H9 (cell line): ENCODE results near the gene HERC4. TPM values are rescaled to one million over a fixed set of nuclear protein-coding genes. Genes with fewer than 3 reads are reported as not detected.

Experiments used
- DNase-seq: peaks from one replicate; pipeline ENCODE4 v3.0.0-alpha.2; 2017
- H2AFZ ChIP-seq: one replicate; pipeline ENCODE4 v1.6.1; 2013; ENCODE audit warnings: mild to moderate bottlenecking, low read length, control low read depth, moderate library complexity
- H2AK5ac ChIP-seq: 2 replicates; pipeline ENCODE4 v1.6.1; 2013; ENCODE audit warnings: low read length, control low read depth, mixed read lengths; ENCODE audit not compliant: insufficient read length
- H2BK120ac ChIP-seq: one replicate; pipeline ENCODE4 v1.6.1; 2013; ENCODE audit warnings: low read depth, mild to moderate bottlenecking, low read length, control low read depth, inconsistent platforms; ENCODE audit not compliant: poor library complexity, severe bottlenecking
- H2BK12ac ChIP-seq: 2 replicates; pipeline ENCODE4 v1.6.1; 2013; ENCODE audit warnings: low read length, control low read depth, mixed read lengths, low read depth; ENCODE audit not compliant: insufficient read length
- H2BK15ac ChIP-seq: 2 replicates; pipeline ENCODE4 v1.6.1; 2013; ENCODE audit warnings: low read depth, low read length, control low read depth
- H2BK20ac ChIP-seq: one replicate; pipeline ENCODE4 v1.6.1; 2013; ENCODE audit warnings: low read depth, mild to moderate bottlenecking, low read length, control low read depth, inconsistent platforms; ENCODE audit not compliant: poor library complexity, severe bottlenecking
- H2BK5ac ChIP-seq: 2 replicates; pipeline ENCODE4 v1.6.1; 2013; ENCODE audit warnings: low read length, control low read depth, mixed read lengths; ENCODE audit not compliant: insufficient read length
- H3K14ac ChIP-seq: 2 replicates; pipeline ENCODE4 v1.6.1; 2013; ENCODE audit warnings: low read length, control low read depth; ENCODE audit not compliant: insufficient read depth
- H3K18ac ChIP-seq: 2 replicates; pipeline ENCODE4 v1.6.1; 2013; ENCODE audit warnings: low read depth, mild to moderate bottlenecking, mixed read lengths, low read length, control low read depth; ENCODE audit not compliant: insufficient read length
- H3K23ac ChIP-seq: 2 replicates; pipeline ENCODE4 v1.6.1; 2013; ENCODE audit warnings: low read length, control low read depth, mixed read lengths, low read depth; ENCODE audit not compliant: insufficient read length
- H3K23me2 ChIP-seq: 2 replicates; pipeline ENCODE4 v1.6.1; 2013; ENCODE audit warnings: low read depth, mild to moderate bottlenecking, mixed read lengths, low read length, control low read depth; ENCODE audit not compliant: insufficient read length, poor library complexity, severe bottlenecking
- H3K27ac ChIP-seq: 2 replicates; pipeline ENCODE4 v1.5.1; 2013; ENCODE audit warnings: low read length, control low read depth, mixed read lengths, low read depth; ENCODE audit not compliant: insufficient read length
- H3K27me3 ChIP-seq: 2 replicates; pipeline ENCODE4 v1.6.1; 2013; ENCODE audit warnings: low read length, control low read depth, inconsistent platforms; ENCODE audit not compliant: insufficient read depth
- H3K4ac ChIP-seq: 2 replicates; pipeline ENCODE4 v1.6.1; 2013; ENCODE audit warnings: low read depth, mild to moderate bottlenecking, control low read depth, inconsistent platforms, low read length, moderate library complexity
- H3K4me1 ChIP-seq: 2 replicates; pipeline ENCODE4 v1.6.1; 2013; ENCODE audit warnings: low read length, control low read depth, inconsistent platforms; ENCODE audit not compliant: insufficient read depth
- H3K4me2 ChIP-seq: 2 replicates; pipeline ENCODE4 v1.6.1; 2013; ENCODE audit warnings: low read length, control low read depth, mixed read lengths; ENCODE audit not compliant: insufficient read length, insufficient read depth
- H3K56ac ChIP-seq: 2 replicates; pipeline ENCODE4 v1.6.1; 2013; ENCODE audit warnings: low read depth, mild to moderate bottlenecking, mixed read lengths, low read length, control low read depth; ENCODE audit not compliant: insufficient read length
- H3K79me1 ChIP-seq: 2 replicates; pipeline ENCODE4 v1.6.1; 2013; ENCODE audit warnings: low read depth, mild to moderate bottlenecking, moderate library complexity, low read length, control low read depth, inconsistent platforms; ENCODE audit not compliant: insufficient read depth, poor library complexity, severe bottlenecking
- H3K79me2 ChIP-seq: 2 replicates; pipeline ENCODE4 v1.6.1; 2013; ENCODE audit warnings: low read length, control low read depth, inconsistent platforms; ENCODE audit not compliant: insufficient read depth
- H3K9ac ChIP-seq: 2 replicates; pipeline ENCODE4 v1.6.1; 2013; ENCODE audit warnings: low read length, control low read depth, mixed read lengths; ENCODE audit not compliant: insufficient read length; ENCODE audit errors: extremely low read depth
- H3K9me3 ChIP-seq: one replicate; pipeline ENCODE4 v1.6.1; 2013; ENCODE audit warnings: low read depth, low read length, inconsistent platforms; ENCODE audit not compliant: control insufficient read depth
- H3T11ph ChIP-seq: one replicate; pipeline ENCODE4 v1.6.1; 2013; ENCODE audit warnings: mild to moderate bottlenecking, low read length, control low read depth, inconsistent platforms
- H4K20me1 ChIP-seq: one replicate; pipeline ENCODE4 v1.6.1; 2013; ENCODE audit not compliant: control insufficient read depth, insufficient read length, insufficient read depth
- H4K5ac ChIP-seq: 2 replicates; pipeline ENCODE4 v1.6.1; 2013; ENCODE audit warnings: low read depth, mild to moderate bottlenecking, mixed read lengths, low read length, control low read depth; ENCODE audit not compliant: insufficient read length
- H4K8ac ChIP-seq: replicated peaks from 2 replicates; pipeline ENCODE4 v1.6.1; 2013; ENCODE audit warnings: low read length, control low read depth, mixed read lengths, low read depth; ENCODE audit not compliant: insufficient read length
- H4K91ac ChIP-seq: 2 replicates; pipeline ENCODE4 v1.6.1; 2013; ENCODE audit warnings: low read depth, mild to moderate bottlenecking, moderate library complexity, mixed read lengths, low read length, control low read depth; ENCODE audit not compliant: insufficient read length
- H3K27ac Mint-ChIP-seq, 3 experiments: 2 replicates in 2 of 3; 3 replicates in 1 of 3; pipeline ENCODE4 v1.8.0; 2020 to 2021; ENCODE audit warnings: mixed read lengths in 3 of 3, mild to moderate bottlenecking in 1 of 3, moderate library complexity in 1 of 3
- H3K27me3 Mint-ChIP-seq: 2 replicates; pipeline ENCODE4 v1.8.0; 2021; ENCODE audit warnings: low read depth, mild to moderate bottlenecking, moderate library complexity, mixed read lengths
- H3K36me3 Mint-ChIP-seq, 3 experiments: 2 replicates in 2 of 3; 3 replicates in 1 of 3; pipeline ENCODE4 v1.8.0; 2020 to 2021; ENCODE audit warnings: low read depth in 3 of 3, mixed read lengths in 3 of 3; ENCODE audit not compliant: insufficient read depth in 1 of 3
- H3K4me1 Mint-ChIP-seq, 2 experiments: 2 replicates each; pipeline ENCODE4 v1.8.0; 2020; ENCODE audit warnings: mixed read lengths in 2 of 2
- H3K4me3 Mint-ChIP-seq, 2 experiments: 2 replicates in 1 of 2; 3 replicates in 1 of 2; pipeline ENCODE4 v1.8.0; 2020 to 2021; ENCODE audit warnings: mild to moderate bottlenecking in 2 of 2, mixed read lengths in 2 of 2, moderate library complexity in 1 of 2
- H3K9me3 Mint-ChIP-seq, 2 experiments: 2 replicates in 1 of 2; 3 replicates in 1 of 2; pipeline ENCODE4 v1.8.0; 2020; ENCODE audit warnings: mild to moderate bottlenecking in 2 of 2, mixed read lengths in 2 of 2, moderate library complexity in 1 of 2
- WGBS: extraction: QIAGEN DNeasy Blood & Tissue Kit; methylation state at CpG from one replicate; pipeline ENCODE4 v1.1.7; 2013; ENCODE audit warnings: missing lambda C conversion rate, low lambda C conversion rate, mixed read lengths; ENCODE audit not compliant: insufficient read length; ENCODE audit errors: extremely low coverage; 5-methylcytosine and 5-hydroxymethylcytosine counted together
- total RNA-seq: library from RNA; stranded (reverse); gene quantifications from 2 replicates; pipeline ENCODE4 v1.2.1, GENCODE V29; 2021
- TF ChIP-seq, protein P1 (sequence below): fragments of 200-600 bp; sonication (generic); conservative IDR thresholded peaks from 3 replicates; pipeline ENCODE4 v1.8.0; 2021; ENCODE audit warnings: antibody characterized with exemption, mild to moderate bottlenecking

The HERC4 gene
- total RNA-seq, 1 experiment from 2014 or later = 24.5 TPM

DNA sequence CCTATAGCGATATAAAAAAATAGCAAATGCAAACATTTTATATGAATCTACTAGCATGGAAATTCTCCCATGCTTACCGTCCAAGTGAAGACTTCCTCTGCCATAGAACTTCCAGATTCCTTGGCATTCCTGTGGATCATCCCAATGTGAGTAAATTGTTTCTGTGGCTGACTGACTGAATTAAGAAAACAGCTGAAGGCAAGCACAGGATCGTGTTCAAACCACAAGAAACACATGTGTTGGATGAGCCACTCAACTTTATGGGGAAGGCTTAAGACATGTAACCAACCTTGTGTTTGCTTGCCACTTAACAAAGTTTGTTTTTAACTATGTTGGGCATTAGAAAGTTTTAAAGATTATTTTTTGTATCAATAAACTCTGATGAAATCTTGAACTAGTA lies 31.6 kb upstream of the HERC4 start:
- Histone ChIP-seq H2BK15ac (no peak overlapping the region), H3K9me3 (no peaks in the 10 kb centered on the region), H3K4ac (no peak overlapping the region), H4K91ac (no peak overlapping the region), H2BK12ac (no peak overlapping the region), H3K23ac (no peak overlapping the region), H3K14ac (no peak overlapping the region), H2AK5ac (no peak overlapping the region), H2AFZ (no peak overlapping the region), H3K18ac (no peak overlapping the region), H3K9ac (no peak overlapping the region), H4K5ac (no peak overlapping the region), H3K4me2 (no peak overlapping the region), H3K4me1 (no peaks in the 10 kb centered on the region), H4K20me1 (no peaks in the 10 kb centered on the region), H2BK5ac (no peak overlapping the region), H2BK20ac (no peak overlapping the region), H3K79me2 (no peaks in the 10 kb centered on the region), H3K79me1 (no peaks in the 10 kb centered on the region), H3K56ac (no peak overlapping the region), H3T11ph (no peak overlapping the region), H3K23me2 (no peaks in the 10 kb centered on the region), H2BK120ac (no peak overlapping the region), H3K27ac (no peak overlapping the region), H4K8ac (no peak overlapping the region), H3K27me3 (no peaks in the 10 kb centered on the region)
- Mint-ChIP-seq H3K4me1 (peaks cover 0 to under 1% of the 10 kb centered on the region in 2 experiments; a peak in 2 of 4 replicates), H3K9me3 (no peaks in the 10 kb centered on the region), H3K27me3 (no peaks in the 10 kb centered on the region), H3K4me3 (no peak overlapping the region), H3K36me3 (no peaks in the 10 kb centered on the region), H3K27ac (no peak overlapping the region)
- WGBS = no CpG with 5 or more reads among the region's 3 CpGs
- TF ChIP-seq, protein P1, sequence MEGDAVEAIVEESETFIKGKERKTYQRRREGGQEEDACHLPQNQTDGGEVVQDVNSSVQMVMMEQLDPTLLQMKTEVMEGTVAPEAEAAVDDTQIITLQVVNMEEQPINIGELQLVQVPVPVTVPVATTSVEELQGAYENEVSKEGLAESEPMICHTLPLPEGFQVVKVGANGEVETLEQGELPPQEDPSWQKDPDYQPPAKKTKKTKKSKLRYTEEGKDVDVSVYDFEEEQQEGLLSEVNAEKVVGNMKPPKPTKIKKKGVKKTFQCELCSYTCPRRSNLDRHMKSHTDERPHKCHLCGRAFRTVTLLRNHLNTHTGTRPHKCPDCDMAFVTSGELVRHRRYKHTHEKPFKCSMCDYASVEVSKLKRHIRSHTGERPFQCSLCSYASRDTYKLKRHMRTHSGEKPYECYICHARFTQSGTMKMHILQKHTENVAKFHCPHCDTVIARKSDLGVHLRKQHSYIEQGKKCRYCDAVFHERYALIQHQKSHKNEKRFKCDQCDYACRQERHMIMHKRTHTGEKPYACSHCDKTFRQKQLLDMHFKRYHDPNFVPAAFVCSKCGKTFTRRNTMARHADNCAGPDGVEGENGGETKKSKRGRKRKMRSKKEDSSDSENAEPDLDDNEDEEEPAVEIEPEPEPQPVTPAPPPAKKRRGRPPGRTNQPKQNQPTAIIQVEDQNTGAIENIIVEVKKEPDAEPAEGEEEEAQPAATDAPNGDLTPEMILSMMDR = no peak
- no peak for DNase-seq
